GM23338 (cell line): ENCODE measurements around the gene PIH1D2. TPM values are rescaled to one million over a fixed set of nuclear protein-coding genes. Genes with fewer than 3 reads are reported as not detected.

Experiments used
- ATAC-seq: fragments of 200-7000 bp; cut with Tn5 transposase; 3 replicates; pipeline ENCODE4 v1.9.1; 2020
- DNase-seq: peaks from one replicate; pipeline ENCODE4 v3.0.0-alpha.2; 2015; ENCODE audit warnings: low spot score
- H2AFZ ChIP-seq: fragments of 200-600 bp; sonication (generic); 2 replicates; pipeline ENCODE4 v1.8.0; 2016; ENCODE audit warnings: antibody characterized with exemption, mild to moderate bottlenecking, moderate library complexity
- H3F3A ChIP-seq: fragments of 200-600 bp; sonication (generic); replicated peaks from 2 replicates; pipeline ENCODE4 v1.8.0; 2017; ENCODE audit warnings: antibody characterized with exemption, mixed run types, low read depth
- H3K27ac ChIP-seq: fragments of 200-600 bp; sonication (generic); 2 replicates; pipeline ENCODE4 v1.6.1; 2016; ENCODE audit warnings: low read depth
- H3K27me3 ChIP-seq: fragments of 200-600 bp; sonication (generic); 2 replicates; pipeline ENCODE4 v1.8.0; 2016; ENCODE audit warnings: mild to moderate bottlenecking, mixed run types, moderate library complexity; ENCODE audit not compliant: insufficient read depth
- H3K36me3 ChIP-seq: fragments of 200-600 bp; sonication (generic); 2 replicates; pipeline ENCODE4 v1.8.0; 2016; ENCODE audit warnings: mild to moderate bottlenecking; ENCODE audit not compliant: insufficient read depth
- H3K4me1 ChIP-seq: fragments of 200-600 bp; sonication (generic); 2 replicates; pipeline ENCODE4 v1.8.0; 2016; ENCODE audit warnings: mild to moderate bottlenecking, moderate library complexity; ENCODE audit not compliant: insufficient read depth
- H3K4me2 ChIP-seq: fragments of 200-600 bp; sonication (generic); 2 replicates; pipeline ENCODE4 v1.7.1; 2017; ENCODE audit warnings: mixed run types
- H3K4me3 ChIP-seq: fragments of 200-600 bp; sonication (generic); 2 replicates; pipeline ENCODE4 v1.6.1; 2016; ENCODE audit warnings: mixed run types
- H3K79me2 ChIP-seq: fragments of 200-600 bp; sonication (generic); replicated peaks from 2 replicates; pipeline ENCODE4 v1.8.0; 2017; ENCODE audit warnings: mild to moderate bottlenecking; ENCODE audit not compliant: insufficient read depth
- H3K9me2 ChIP-seq: fragments of 200-600 bp; sonication (generic); 2 replicates; pipeline ENCODE4 v1.8.0; 2017; ENCODE audit not compliant: insufficient read depth
- H4K20me1 ChIP-seq: fragments of 200-600 bp; sonication (generic); replicated peaks from 2 replicates; pipeline ENCODE4 v1.8.0; 2017; ENCODE audit warnings: mild to moderate bottlenecking; ENCODE audit not compliant: insufficient read depth
- H3K27ac Mint-ChIP-seq: 2 replicates; pipeline ENCODE4 v1.8.0; 2020; ENCODE audit warnings: inconsistent platforms, mild to moderate bottlenecking, moderate library complexity, mixed read lengths
- H3K27me3 Mint-ChIP-seq: 3 replicates; pipeline ENCODE4 v1.8.0; 2022; ENCODE audit warnings: low read depth, mild to moderate bottlenecking, moderate library complexity, mixed read lengths, inconsistent platforms; ENCODE audit not compliant: insufficient read depth, poor library complexity
- H3K36me3 Mint-ChIP-seq: 3 replicates; pipeline ENCODE4 v1.8.0; 2021; ENCODE audit warnings: low read depth, mild to moderate bottlenecking, inconsistent platforms, moderate library complexity, mixed read lengths
- H3K4me1 Mint-ChIP-seq: 3 replicates; pipeline ENCODE4 v1.8.0; 2020; ENCODE audit warnings: mild to moderate bottlenecking, inconsistent platforms, mixed read lengths
- H3K4me3 Mint-ChIP-seq: 3 replicates; pipeline ENCODE4 v1.8.0; 2021; ENCODE audit warnings: moderate library complexity, mild to moderate bottlenecking, inconsistent platforms, mixed read lengths
- H3K9me3 Mint-ChIP-seq: 3 replicates; pipeline ENCODE4 v1.8.0; 2020; ENCODE audit warnings: moderate library complexity, mild to moderate bottlenecking, inconsistent platforms, mixed read lengths
- CTCF ChIP-seq, 2 experiments: fragments of 200-600 bp in 1 of 2; sonication (generic) in 1 of 2; conservative IDR thresholded peaks; 2 replicates each; pipeline versions ENCODE4 v1.5.1 to v1.6.1; 2016 to 2017; ENCODE audit warnings: antibody characterized with exemption in 2 of 2, low read depth in 2 of 2, mild to moderate bottlenecking in 2 of 2, moderate library complexity in 1 of 2
- ETS1 ChIP-seq: IDR thresholded peaks from 2 replicates; pipeline ENCODE4 v1.6.1; 2016; ENCODE audit warnings: antibody characterized with exemption
- NANOG ChIP-seq: IDR thresholded peaks from 2 replicates; pipeline ENCODE4 v1.6.1; 2016; ENCODE audit warnings: antibody characterized with exemption, borderline replicate concordance
- POLR2AphosphoS5 ChIP-seq: IDR thresholded peaks from 2 replicates; pipeline ENCODE4 v1.6.1; 2016; ENCODE audit warnings: antibody characterized with exemption, low read depth
- STAT1 ChIP-seq: IDR thresholded peaks from one replicate; pipeline ENCODE4 v1.6.1; 2016; ENCODE audit warnings: antibody characterized with exemption; ENCODE audit not compliant: unreplicated experiment
- ZNF114 ChIP-seq: fragments of 250-450 bp; sonication (Bioruptor Pico); IDR thresholded peaks from 2 replicates; pipeline ENCODE4 v1.5.0; 2020; ENCODE audit warnings: mild to moderate bottlenecking, moderate library complexity
- ZNF331 ChIP-seq: fragments of 250-450 bp; sonication (Bioruptor Pico); IDR thresholded peaks from 2 replicates; pipeline ENCODE4 v1.5.0; 2020; ENCODE audit warnings: low read depth, mild to moderate bottlenecking, moderate library complexity
- ZNF462 ChIP-seq: fragments of 250-450 bp; sonication (Bioruptor Pico); IDR thresholded peaks from 2 replicates; pipeline ENCODE4 v1.5.0; 2020; ENCODE audit warnings: mild to moderate bottlenecking, moderate library complexity
- polyA plus RNA-seq: library from polyadenylated mRNA; unstranded; fragments of >200 nt; fragmentation: Nextera tagmentation; extraction: Ambion mirVana; gene quantifications from 2 replicates; pipeline ENCODE4 v1.2.1, GENCODE V29; 2016
- total RNA-seq: library from RNA; depleted of rRNA; stranded (reverse); fragments of >200 nt; shearing (Covaris generic); gene quantifications from 2 replicates; pipeline ENCODE4 v1.2.3, GENCODE V29; 2014

PIH1D2 gene
- total and polyA plus RNA-seq, 2 experiments from 2014 or later = 0.80 to 0.89 TPM

GRCh38 chr11:112097734-112098528 is 24.1 kb upstream of the PIH1D2 start (continued):
- TF ChIP-seq ZNF462 (no peak), CTCF (conservative IDR thresholded peaks at IDR 0.05; ENCODE audit: low read depth in 2 of 2) (no peak), STAT1 (no peak), POLR2AphosphoS5 (no peak), ZNF114 (CRISPR knock-in tag) (no peak), NANOG (no peak)

- Histone ChIP-seq H3K79me2 (no peaks in the 10 kb centered on the region), H3K4me2 (no peak overlapping the region), H3K4me3 (no peak overlapping the region), H3K27me3 (no peaks in the 10 kb centered on the region), H3K4me1 (no peaks in the 10 kb centered on the region), H3K36me3 (peaks cover 22% of the 10 kb centered on the region), H2AFZ (no peak overlapping the region), H3F3A (no peaks in the 10 kb centered on the region), H3K27ac (no peak overlapping the region), H4K20me1 (no peaks in the 10 kb centered on the region; the same call in none of the 2 replicates), H3K9me2 (no peaks in the 10 kb centered on the region)
- no peak overlapping the region for H3K27ac Mint-ChIP-seq
- no peaks in the 10 kb centered on the region; the same call in 2 of the 3 replicates for H3K9me3 Mint-ChIP-seq
- ATAC-seq (no peak), DNase-seq (no peak)
- H3K4me1 Mint-ChIP-seq = no peaks in the 10 kb centered on the region
- H3K27me3 Mint-ChIP-seq = peaks cover 2% of the 10 kb centered on the region
- peaks cover 29% of the 10 kb centered on the region for H3K36me3 Mint-ChIP-seq
- H3K4me3 Mint-ChIP-seq = no peak overlapping the region
- TF ChIP-seq ZNF114 (CRISPR knock-in tag) (no peak), ETS1 (no peak), STAT1 (no peak), ZNF331 (no peak)
These were observed 22.4 kb upstream of the PIH1D2 start for GRCh38 chr11:112096194-112096593.
